Caco-2 (cell line): Measurements from ENCODE around the gene FYB2. TPM values are rescaled to one million over a fixed set of nuclear protein-coding genes. Genes with fewer than 3 reads are reported as not detected.

ENCODE experiments used
- BruUV-seq: library from RNA; stranded (reverse); fragments of 400-500 nt; replicated peaks from 2 replicates; lab custom pipeline; 2021; lab: Mats Ljungman, UMichigan
- CTCF ChIA-PET: fragments of 300-600 bp; sonication (Branson Sonifier 250); formaldehyde crosslinking; loops from one replicate; lab custom pipeline; 2022; ENCODE audit warnings: antibody characterized with exemption; lab: Charles Lee
- POLR2A ChIA-PET: fragments of 300-600 bp; sonication (Branson Sonifier 250); formaldehyde crosslinking; loops from one replicate; lab custom pipeline; 2022; ENCODE audit warnings: antibody characterized with exemption; lab: Charles Lee
- DNase-seq, 2 experiments: peaks; one replicate each; pipeline versions ENCODE4 v3.0.0 to v3.0.0-alpha.2; 2020 to 2022
- H3K27me3 ChIP-seq: replicated peaks from 2 replicates; pipeline ENCODE4 v1.6.0; 2011; ENCODE audit warnings: low read length; ENCODE audit not compliant: control insufficient read depth, insufficient read depth
- H3K36me3 ChIP-seq: 2 replicates; pipeline ENCODE4 v1.5.1; 2011; ENCODE audit warnings: low read length; ENCODE audit not compliant: control insufficient read depth, insufficient read depth
- H3K4me1 ChIP-seq: fragments of 250-450 bp; sonication (Bioruptor Pico); 2 replicates; pipeline ENCODE4 v1.5.1; 2020; ENCODE audit warnings: mild to moderate bottlenecking
- H3K4me3 ChIP-seq: 2 replicates; pipeline ENCODE4 v1.5.1; 2011; ENCODE audit warnings: low read depth, mild to moderate bottlenecking, control low read depth, low read length
- H3K9me3 ChIP-seq: fragments of 250-450 bp; sonication (Bioruptor Pico); 2 replicates; pipeline ENCODE4 v1.5.1; 2020; ENCODE audit warnings: mild to moderate bottlenecking, moderate library complexity
- H3K27ac Mint-ChIP-seq: one replicate; pipeline ENCODE4 v1.8.0; 2022; ENCODE audit warnings: mixed read lengths; ENCODE audit not compliant: unreplicated experiment
- H3K27me3 Mint-ChIP-seq: one replicate; pipeline ENCODE4 v1.8.0; 2022; ENCODE audit warnings: mixed read lengths; ENCODE audit not compliant: insufficient read depth, unreplicated experiment
- H3K36me3 Mint-ChIP-seq: one replicate; pipeline ENCODE4 v1.8.0; 2022; ENCODE audit warnings: mild to moderate bottlenecking, mixed read lengths; ENCODE audit not compliant: insufficient read depth, unreplicated experiment
- H3K4me1 Mint-ChIP-seq: one replicate; pipeline ENCODE4 v1.8.0; 2022; ENCODE audit warnings: low read depth, mixed read lengths; ENCODE audit not compliant: unreplicated experiment
- H3K4me3 Mint-ChIP-seq: one replicate; pipeline ENCODE4 v1.8.0; 2022; ENCODE audit warnings: mild to moderate bottlenecking, moderate library complexity, mixed read lengths; ENCODE audit not compliant: unreplicated experiment
- H3K9me3 Mint-ChIP-seq: one replicate; pipeline ENCODE4 v1.8.0; 2022; ENCODE audit warnings: mixed read lengths; ENCODE audit not compliant: unreplicated experiment
- CTCF ChIP-seq, 2 experiments: fragments of 200-600 bp in 1 of 2; IDR thresholded peaks; 1 replicate in 1 of 2; 2 replicates in 1 of 2; pipeline versions ENCODE4 v1.5.1 to v1.8.0; 2011 to 2022; ENCODE audit warnings: antibody characterized with exemption in 1 of 2, control low read depth in 1 of 2, inconsistent platforms in 1 of 2, low read depth in 1 of 2, low read length in 1 of 2, mild to moderate bottlenecking in 1 of 2, moderate library complexity in 1 of 2; ENCODE audit not compliant: insufficient read depth in 1 of 2, severe bottlenecking in 1 of 2, unreplicated experiment in 1 of 2
- intact Hi-C: fragments of 100-400 bp; cut with micrococcal nuclease; formaldehyde crosslinking; loops from one replicate; pipeline ENCODE4 v1.10.0; 2022; ENCODE audit not compliant: unreplicated experiment
- total RNA-seq: library from RNA; stranded (reverse); gene quantifications from 2 replicates; pipeline ENCODE4 v1.2.3, GENCODE V29; 2022

Gene FYB2
- total RNA-seq, 1 experiment from 2014 or later: 2.7 TPM

DNA sequence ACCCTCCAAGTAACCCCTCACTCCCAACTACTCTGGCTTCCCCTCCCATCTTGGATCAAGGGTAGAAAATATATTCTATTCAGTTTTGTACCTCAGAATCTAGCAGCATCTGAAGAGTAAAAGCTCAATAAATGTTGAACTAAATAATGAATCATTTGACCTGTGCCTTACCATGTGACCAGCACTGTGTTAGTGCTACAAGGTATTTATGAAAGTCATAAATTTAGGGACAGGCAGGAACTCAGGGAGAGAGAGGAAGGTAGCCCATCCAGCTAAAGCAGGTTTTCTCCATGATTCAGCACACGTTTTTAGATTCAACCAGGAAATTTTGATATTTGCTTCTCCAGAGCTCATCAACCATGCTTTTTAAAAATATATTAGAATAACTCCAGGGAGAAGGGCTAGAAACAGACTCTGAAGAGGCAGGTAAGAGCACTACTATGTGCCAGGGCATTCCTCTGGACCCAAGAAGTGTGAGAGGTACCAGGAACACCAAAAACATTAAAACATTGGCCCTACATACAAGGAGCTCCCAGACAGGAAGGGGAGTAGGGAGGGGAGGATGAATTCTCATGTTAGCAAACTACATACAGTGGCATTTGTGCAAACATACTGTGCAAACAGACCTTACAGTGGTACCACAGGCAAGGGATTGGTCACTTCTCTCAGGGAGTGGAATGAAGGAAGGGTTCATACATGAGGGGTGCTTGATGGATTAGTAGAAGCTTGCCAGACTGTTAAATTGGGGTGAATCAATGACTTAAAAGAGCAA is 64.3 kb downstream of the FYB2 start:
- no peak for TF ChIP-seq CTCF (IDR thresholded peaks at IDR 0.05; ENCODE audit: insufficient read depth in 1 of 2, low read depth in 1 of 2, low read length in 1 of 2, severe bottlenecking in 1 of 2, unreplicated experiment in 1 of 2)
- BruUV-seq: no TSS peak
- Histone ChIP-seq H3K9me3 (no peaks in the 10 kb centered on the region), H3K36me3 (no peaks in the 10 kb centered on the region), H3K4me1 (peaks cover 11% of the 10 kb centered on the region; the same call in 1 of the 2 replicates), H3K27me3 (no peaks in the 10 kb centered on the region), H3K4me3 (no peak overlapping the region)
- peaks cover 6% of the 10 kb centered on the region for H3K4me1 Mint-ChIP-seq
- no peaks in the 10 kb centered on the region for H3K27me3 Mint-ChIP-seq
- no peaks in the 10 kb centered on the region for H3K36me3 Mint-ChIP-seq
- ChIA-PET POLR2A (no interaction called here), CTCF (interaction anchor here (1.2 kb wide), 1 partner anchor 45 kb away, joined by 4 read pairs; no protein-coding TSS in a partner anchor)
- intact Hi-C loops: loop anchor here (5.0 kb wide), 1 partner anchor 47 kb away; no protein-coding TSS in a partner anchor
- H3K4me3 Mint-ChIP-seq: no peak overlapping the region
- no peak overlapping the region for H3K27ac Mint-ChIP-seq
- H3K9me3 Mint-ChIP-seq: no peaks in the 10 kb centered on the region
- DNase-seq: no peak

DNA sequence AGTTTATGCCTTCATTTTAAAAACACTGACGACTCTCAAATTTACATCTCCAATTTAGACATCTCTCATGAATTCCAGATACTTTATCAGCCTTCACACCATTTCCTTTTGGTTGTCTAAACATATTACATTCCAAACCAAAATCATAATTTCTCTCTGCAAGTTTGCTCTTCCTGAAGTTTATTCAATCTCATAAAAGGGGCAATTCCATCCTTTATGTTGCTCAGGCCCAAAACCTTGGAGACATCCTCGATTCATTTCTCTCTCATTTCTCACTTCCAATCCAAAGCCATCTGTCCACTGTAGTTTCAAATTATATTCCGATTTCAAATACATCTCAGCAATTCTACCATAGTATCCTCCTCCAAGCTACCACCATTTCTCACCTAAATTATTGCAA is 74.0 kb downstream of the FYB2 start:
- no peak for DNase-seq
- Histone ChIP-seq H3K27me3 (no peaks in the 10 kb centered on the region), H3K36me3 (no peaks in the 10 kb centered on the region), H3K4me3 (no peak overlapping the region), H3K9me3 (no peaks in the 10 kb centered on the region), H3K4me1 (no peaks in the 10 kb centered on the region)
- Mint-ChIP-seq H3K27ac (no peak overlapping the region), H3K27me3 (no peaks in the 10 kb centered on the region), H3K4me1 (peaks cover 11% of the 10 kb centered on the region), H3K9me3 (no peaks in the 10 kb centered on the region), H3K4me3 (no peak overlapping the region), H3K36me3 (no peaks in the 10 kb centered on the region)
- BruUV-seq: no TSS peak
- POLR2A ChIA-PET: no interaction called here
- CTCF ChIA-PET: no interaction called here
- intact Hi-C loops: no loop called here
- no peak for TF ChIP-seq CTCF (IDR thresholded peaks at IDR 0.05; ENCODE audit: insufficient read depth in 1 of 2, low read depth in 1 of 2, low read length in 1 of 2, severe bottlenecking in 1 of 2, unreplicated experiment in 1 of 2)

- Histone ChIP-seq H3K27me3 (no peaks in the 10 kb centered on the region), H3K4me3 (no peak overlapping the region), H3K36me3 (no peaks in the 10 kb centered on the region), H3K9me3 (no peaks in the 10 kb centered on the region), H3K4me1 (no peaks in the 10 kb centered on the region)
- POLR2A ChIA-PET: no interaction called here
- TF ChIP-seq CTCF (IDR thresholded peaks at IDR 0.05; ENCODE audit: insufficient read depth in 1 of 2, low read depth in 1 of 2, low read length in 1 of 2, severe bottlenecking in 1 of 2, unreplicated experiment in 1 of 2): no peak
- DNase-seq: no peak
- BruUV-seq: no TSS peak
- no peaks in the 10 kb centered on the region for H3K4me1 Mint-ChIP-seq
- intact Hi-C loops: no loop called here
- peaks cover 7% of the 10 kb centered on the region for H3K27me3 Mint-ChIP-seq
- H3K9me3 Mint-ChIP-seq: no peaks in the 10 kb centered on the region
- no peak overlapping the region for H3K27ac Mint-ChIP-seq
- no peaks in the 10 kb centered on the region for H3K36me3 Mint-ChIP-seq
- CTCF ChIA-PET: no interaction called here
- no peak overlapping the region for H3K4me3 Mint-ChIP-seq
Measured at GRCh38 chr1:56728964-56729363, 90.2 kb downstream of the FYB2 start.
